Transverse colon (tissue), 4 donors: ENCODE measurements around the gene KMT2C. TPM values are rescaled to one million over a fixed set of nuclear protein-coding genes. Genes with fewer than 3 reads are reported as not detected.
"Not testable (repeated sequence)": the region's sequence is repeated elsewhere in the genome, so short reads cannot be mapped to it uniquely, and the experiment has no call there.

Experiments
- DNase-seq: peaks from one replicate; pipeline ENCODE4 v3.0.0-alpha.2; 2019
- H3K27ac ChIP-seq, 4 donors: fragments of 200-600 bp; sonication (generic); 2 replicates each; pipeline ENCODE4 v1.5.1; 2016 to 2018; ENCODE audit warnings: inconsistent platforms in 4 of 4
- H3K27me3 ChIP-seq: fragments of 200-600 bp; sonication (generic); 2 replicates; pipeline ENCODE4 v1.5.1; 2017; ENCODE audit warnings: inconsistent platforms
- H3K36me3 ChIP-seq, 4 donors: fragments of 200-600 bp; sonication (generic); 2 replicates each; pipeline ENCODE4 v1.5.1; 2017 to 2019; ENCODE audit warnings: inconsistent platforms in 4 of 4
- H3K4me1 ChIP-seq, 4 donors: fragments of 200-600 bp; sonication (generic); 2 replicates each; pipeline ENCODE4 v1.5.1; 2017 to 2020; ENCODE audit warnings: inconsistent platforms in 4 of 4
- H3K4me3 ChIP-seq, 4 donors: fragments of 200-600 bp; sonication (generic); 1 replicate in 1 of 4; 2 replicates in 3 of 4; pipeline versions ENCODE4 v1.5.1 to v1.6.1; 2017 to 2019; ENCODE audit warnings: inconsistent platforms in 4 of 4
- H3K9me3 ChIP-seq, 2 donors: fragments of 200-600 bp; sonication (generic); 2 replicates each; pipeline ENCODE4 v1.5.1; 2017 to 2019; ENCODE audit warnings: inconsistent platforms in 2 of 2
- EP300 ChIP-seq: sonication (generic); formaldehyde crosslinking; IDR thresholded peaks from one replicate; pipeline ENCODE4 v1.6.1; 2017; ENCODE audit warnings: antibody characterized with exemption, low read depth
- POLR2A ChIP-seq: fragments of 450-650 bp; IDR thresholded peaks from one replicate; pipeline ENCODE4 v1.6.1; 2016; ENCODE audit warnings: antibody characterized with exemption, mild to moderate bottlenecking, moderate library complexity
- POLR2AphosphoS5 ChIP-seq, 3 donors: sonication (generic); formaldehyde crosslinking; IDR thresholded peaks; one replicate each; pipeline ENCODE4 v1.6.1; 2016; ENCODE audit warnings: antibody characterized with exemption in 3 of 3
- WGBS, 2 donors: methylation state at CpG; one replicate each; pipeline ENCODE4 v1.1.5; 2018; ENCODE audit warnings: low coverage in 1 of 2; 5-methylcytosine and 5-hydroxymethylcytosine counted together
- in situ Hi-C, 4 donors: fragments of 200-750 bp; cut with MboI; loops; one replicate each; pipeline versions ENCODE4 v1.15.0 to v1.15.1; 2017; ENCODE audit warnings: low sequenced_read_pairs in 3 of 4, low pct_ligation_motif_present in 1 of 4, low pct_unique_long_range_greater_than_20kb in 1 of 4
- intact Hi-C: fragments of 100-400 bp; cut with DNase I; formaldehyde crosslinking; loops from one replicate; pipeline ENCODE4 v1.15.1; 2023; ENCODE audit warnings: low total_unique reads
- total RNA-seq, 4 donors: library from RNA; depleted of rRNA; stranded (reverse); fragments of >200 nt; gene quantifications; one replicate each; pipeline ENCODE4 v1.1.0, GENCODE V29; 2016
- TF ChIP-seq, protein P1 (sequence below), 5 experiments: fragments of 200-600 bp in 3 of 5; fragments of 450-650 bp in 2 of 5; sonication (generic) in 3 of 5; IDR thresholded peaks; 1 replicate in 2 of 5; 2 replicates in 3 of 5; pipeline ENCODE4 v1.5.1; 2016 to 2017; ENCODE audit warnings: antibody characterized with exemption in 5 of 5, inconsistent platforms in 3 of 5, mild to moderate bottlenecking in 2 of 5, moderate library complexity in 1 of 5

Gene KMT2C
- total RNA-seq, 4 donors from 2014 or later, result 72.6 to 99.5 (median 83.8) TPM

DNA sequence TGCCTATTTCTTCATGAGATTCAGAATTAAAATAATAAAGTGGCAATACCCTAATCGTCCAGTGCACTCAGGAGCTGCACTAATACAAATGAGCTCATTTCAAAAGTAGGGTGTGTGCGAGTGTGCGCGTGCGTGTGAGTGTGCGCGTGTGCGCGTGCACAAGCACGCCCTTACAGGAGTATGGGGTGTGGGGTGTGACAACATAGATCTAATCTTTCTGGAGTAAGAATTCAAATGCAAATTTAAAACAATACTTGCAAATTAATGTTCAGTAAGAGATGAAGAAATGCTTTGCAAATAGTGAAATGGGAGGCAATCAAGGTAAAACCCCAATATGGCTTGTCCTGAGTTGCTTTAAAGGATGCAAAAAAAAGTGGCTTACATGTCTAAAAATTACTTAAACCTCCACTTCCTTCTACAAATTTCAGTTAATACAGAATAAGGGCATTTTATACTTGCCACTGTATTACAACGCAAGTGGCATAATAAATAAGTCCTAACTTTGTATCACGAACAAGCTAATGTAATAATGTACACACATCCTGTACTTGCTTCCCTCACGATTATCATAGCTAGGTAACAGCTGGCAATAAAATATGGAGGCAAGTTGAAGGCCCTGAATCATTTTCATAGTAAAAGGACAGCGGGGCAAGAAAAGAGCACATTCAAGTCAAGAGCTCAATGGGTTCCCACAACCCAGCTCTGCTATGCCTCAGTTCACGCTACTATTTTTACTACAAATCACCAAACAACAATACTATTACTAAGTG, 1.9 kb downstream of the KMT2C start:
- H3K4me1 ChIP-seq, result peaks cover 1 to 55% (median 28%) of the 10 kb centered on the region in 4 donors
- H3K27me3 ChIP-seq, intact Hi-C loops, in situ Hi-C loops, H3K36me3 ChIP-seq, H3K9me3 ChIP-seq: not testable (repeated sequence)
- TF ChIP-seq, protein P1, sequence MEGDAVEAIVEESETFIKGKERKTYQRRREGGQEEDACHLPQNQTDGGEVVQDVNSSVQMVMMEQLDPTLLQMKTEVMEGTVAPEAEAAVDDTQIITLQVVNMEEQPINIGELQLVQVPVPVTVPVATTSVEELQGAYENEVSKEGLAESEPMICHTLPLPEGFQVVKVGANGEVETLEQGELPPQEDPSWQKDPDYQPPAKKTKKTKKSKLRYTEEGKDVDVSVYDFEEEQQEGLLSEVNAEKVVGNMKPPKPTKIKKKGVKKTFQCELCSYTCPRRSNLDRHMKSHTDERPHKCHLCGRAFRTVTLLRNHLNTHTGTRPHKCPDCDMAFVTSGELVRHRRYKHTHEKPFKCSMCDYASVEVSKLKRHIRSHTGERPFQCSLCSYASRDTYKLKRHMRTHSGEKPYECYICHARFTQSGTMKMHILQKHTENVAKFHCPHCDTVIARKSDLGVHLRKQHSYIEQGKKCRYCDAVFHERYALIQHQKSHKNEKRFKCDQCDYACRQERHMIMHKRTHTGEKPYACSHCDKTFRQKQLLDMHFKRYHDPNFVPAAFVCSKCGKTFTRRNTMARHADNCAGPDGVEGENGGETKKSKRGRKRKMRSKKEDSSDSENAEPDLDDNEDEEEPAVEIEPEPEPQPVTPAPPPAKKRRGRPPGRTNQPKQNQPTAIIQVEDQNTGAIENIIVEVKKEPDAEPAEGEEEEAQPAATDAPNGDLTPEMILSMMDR (IDR thresholded peaks at IDR 0.05), result peak; percentile 8 to 60 (median 25)
- DNase-seq, result peak; percentile 63
- peak overlapping the region; percentile 67 to 100 (median 97) for H3K4me3 ChIP-seq
- peak overlapping the region; percentile 99 to 100 (median 100) for H3K27ac ChIP-seq
- 7 to 9% methylated on average over 14 to 15 of the region's 15 CpGs for WGBS, 2 donors

DNA sequence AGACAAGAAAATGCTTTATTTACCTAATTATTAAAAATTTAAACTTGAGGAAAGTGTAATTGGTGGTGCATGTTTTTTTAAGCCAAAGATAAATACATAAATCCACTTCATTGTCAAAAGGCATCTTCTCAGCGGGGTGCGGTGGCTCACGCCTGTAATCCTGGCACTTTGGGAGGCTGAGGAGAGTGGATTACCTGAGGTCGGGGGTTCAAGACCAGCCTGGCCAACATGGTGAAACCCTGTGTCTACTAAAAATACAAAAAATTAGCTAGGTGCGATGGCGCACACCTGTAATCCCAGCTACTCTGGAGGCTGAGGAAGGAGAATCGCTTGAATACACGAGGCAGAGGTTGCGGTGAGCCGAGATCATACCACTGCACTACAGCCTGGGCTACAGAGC, 3.1 kb downstream of the KMT2C start:
- H3K36me3 ChIP-seq, in situ Hi-C loops, H3K27me3 ChIP-seq, H3K9me3 ChIP-seq, intact Hi-C loops, DNase-seq: not testable (repeated sequence)
- WGBS, 2 donors, result 83 to 91% methylated on average over 9 to 10 of the region's 10 CpGs
- H3K27ac ChIP-seq, result peak overlapping the region; percentile 99 to 100 (median 100)
- peaks cover 6 to 66% (median 34%) of the 10 kb centered on the region in 4 donors for H3K4me1 ChIP-seq
- peak overlapping the region in 1 of 4 donors; percentile 100 for H3K4me3 ChIP-seq

DNA sequence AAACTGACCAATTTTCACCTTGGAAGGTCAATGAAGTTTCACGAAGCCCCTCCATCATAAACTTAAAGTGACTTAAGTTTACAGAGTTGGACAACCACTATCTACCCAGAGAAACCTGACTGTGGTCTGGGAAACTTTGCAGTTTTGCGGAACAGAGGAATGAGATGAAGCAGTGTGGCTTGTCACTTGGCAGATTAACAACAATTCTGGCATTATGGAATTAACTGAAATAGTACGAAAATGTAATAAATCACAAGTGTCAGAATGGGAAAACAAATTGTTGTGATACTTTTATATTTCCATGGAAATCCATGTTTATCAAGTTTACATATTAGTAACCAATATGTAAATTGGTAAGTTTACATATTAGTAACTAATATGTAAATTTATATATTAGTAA, 4.9 kb downstream of the KMT2C start:
- Histone ChIP-seq H3K27me3 (no peaks in the 10 kb centered on the region), H3K36me3 (no peaks in the 10 kb centered on the region), H3K9me3 (no peaks in the 10 kb centered on the region), H3K27ac (no peak overlapping the region), H3K4me1 (peaks cover 11 to 76% (median 37%) of the 10 kb centered on the region in 4 donors), H3K4me3 (no peak overlapping the region)
- DNase-seq, result no peak
- in situ Hi-C loops, result no loop called here
- intact Hi-C loops, result no loop called here
- TF ChIP-seq POLR2AphosphoS5 (IDR thresholded peaks at IDR 0.05) (no peak), POLR2A (no peak), EP300 (no peak)
- TF ChIP-seq, protein P1 (IDR thresholded peaks at IDR 0.05), result no peak
- 80 to 93% methylated on average over 1 to 3 of the region's 3 CpGs for WGBS, 2 donors

DNA sequence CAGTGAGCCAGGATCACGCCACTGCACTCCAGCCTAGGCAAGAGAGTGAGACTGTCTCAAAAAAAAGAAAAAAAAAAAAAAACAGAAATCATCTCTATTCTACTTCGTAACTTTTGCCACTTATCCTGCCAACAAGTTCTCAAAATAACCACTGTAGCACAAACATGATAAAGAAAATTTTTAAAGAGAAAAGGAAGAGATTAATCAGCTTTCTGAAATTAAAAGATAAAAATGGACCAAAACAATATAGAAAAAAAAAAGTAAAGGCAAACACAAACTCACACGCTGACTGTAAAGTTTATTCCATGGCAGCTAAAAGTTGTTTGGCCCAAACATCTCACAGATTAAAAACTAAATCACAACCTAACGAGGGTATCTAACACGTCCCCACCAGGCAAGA, 5.7 kb downstream of the KMT2C start:
- Histone ChIP-seq H3K4me1 (peaks cover 11 to 79% (median 37%) of the 10 kb centered on the region in 4 donors), H3K27ac (peak overlapping the region in 1 of 4 donors; percentile 35)
- DNase-seq, in situ Hi-C loops, H3K36me3 ChIP-seq, H3K27me3 ChIP-seq, H3K9me3 ChIP-seq, intact Hi-C loops, H3K4me3 ChIP-seq: not testable (repeated sequence)
- WGBS, 2 donors, result 78 to 83% methylated on average over 4 to 5 of the region's 5 CpGs

DNA sequence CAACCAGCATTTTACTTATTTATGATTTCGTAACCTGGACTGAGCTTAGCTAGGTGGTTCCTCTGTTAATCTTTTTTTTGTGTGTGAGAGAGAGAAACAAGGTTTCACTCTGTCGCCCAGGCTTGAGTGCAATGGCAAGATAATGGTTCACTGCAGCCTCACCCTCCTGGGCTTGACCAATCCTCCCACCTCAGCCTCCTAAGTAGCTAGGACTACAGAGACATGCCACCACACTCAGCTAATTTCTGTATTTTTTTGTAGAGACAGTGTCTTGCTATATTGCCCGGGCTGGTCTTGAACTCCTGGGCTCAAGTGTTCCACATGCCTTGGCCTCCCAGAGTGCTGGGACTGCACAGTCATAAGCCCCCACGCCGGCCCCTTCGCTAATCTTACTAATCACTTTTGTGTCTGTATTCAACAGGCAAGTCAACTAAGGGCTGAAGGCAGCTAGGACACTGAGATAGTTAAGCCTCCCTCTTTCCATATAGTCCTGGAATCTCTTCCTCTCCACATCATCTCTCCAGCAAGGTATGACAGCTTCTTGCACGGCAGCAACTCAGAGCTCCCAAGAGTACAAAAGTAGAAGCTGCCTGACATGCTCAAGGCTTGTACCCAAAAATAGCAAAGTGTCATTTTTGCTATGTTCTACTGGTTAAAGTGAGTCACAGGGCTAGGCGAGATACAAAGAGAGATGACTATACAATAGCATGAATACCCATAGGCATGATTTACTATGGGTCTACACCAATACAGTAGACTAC, 11.3 kb downstream of the KMT2C start:
- TF ChIP-seq EP300, result no peak
- TF ChIP-seq, protein P1 (IDR thresholded peaks at IDR 0.05), result no peak
- TF ChIP-seq POLR2A, result no peak
- TF ChIP-seq POLR2AphosphoS5 (IDR thresholded peaks at IDR 0.05), result no peak
- Histone ChIP-seq H3K9me3 (no peaks in the 10 kb centered on the region), H3K27me3 (no peaks in the 10 kb centered on the region), H3K36me3 (no peaks in the 10 kb centered on the region), H3K27ac (no peak overlapping the region), H3K4me1 (peaks cover 11 to 57% (median 19%) of the 10 kb centered on the region in 4 donors), H3K4me3 (no peak overlapping the region)
- in situ Hi-C loops, result no loop called here
- intact Hi-C loops, result no loop called here
- WGBS, 2 donors, result 85 to 89% methylated on average over 4 to 8 of the region's 8 CpGs
- DNase-seq, result no peak
